Activated CD4-positive, alpha-beta T cell treated with anti-CD3 and anti-CD28 coated beads for 4 hours (primary cell): Measurements from ENCODE around the gene MMP15.

Experiments
- DNase-seq, 2 donors: peaks; one replicate each; pipeline ENCODE4 v3.0.0-alpha.2; 2020

The MMP15 gene

GRCh38 chr16:58037365-58038057 is 12.0 kb downstream of the MMP15 start:
- no peak for DNase-seq

- DNase-seq: no peak
Observed at GRCh38 chr16:58038219-58038641, 12.7 kb downstream of the MMP15 start.

- DNase-seq: no peak
Observed at GRCh38 chr16:58039829-58040495, 14.4 kb downstream of the MMP15 start.

- DNase-seq: no peak
Observed at GRCh38 chr16:58040496-58040846, 14.9 kb downstream of the MMP15 start.

- DNase-seq: no peak
Observed at GRCh38 chr16:58040945-58041627, 15.5 kb downstream of the MMP15 start.

- no peak for DNase-seq
Observed at GRCh38 chr16:58041628-58041955, 16.0 kb downstream of the MMP15 start.

GRCh38 chr16:58042001-58042885 is 16.7 kb downstream of the MMP15 start:
- DNase-seq: no peak

GRCh38 chr16:58042886-58043515 is 17.4 kb downstream of the MMP15 start:
- no peak for DNase-seq

GRCh38 chr16:58043571-58044155 is 18.1 kb downstream of the MMP15 start:
- DNase-seq: no peak

- no peak for DNase-seq
Observed at GRCh38 chr16:58044266-58045019, 18.9 kb downstream of the MMP15 start.

- DNase-seq: no peak
Observed at GRCh38 chr16:58045096-58045495, 19.5 kb downstream of the MMP15 start.

- no peak for DNase-seq
Observed at GRCh38 chr16:58046054-58046881, 20.7 kb downstream of the MMP15 start.

GRCh38 chr16:58046936-58047335 is 21.4 kb downstream of the MMP15 start:
- DNase-seq: no peak

GRCh38 chr16:58047557-58048348 is 22.2 kb downstream of the MMP15 start:
- no peak for DNase-seq

GRCh38 chr16:58048494-58049231 is 23.1 kb downstream of the MMP15 start:
- DNase-seq: no peak

GRCh38 chr16:58049232-58050185 is 24.0 kb downstream of the MMP15 start:
- no peak for DNase-seq

- DNase-seq: no peak
Observed at GRCh38 chr16:58051296-58051695, 25.7 kb downstream of the MMP15 start.
